Fibroblast of the aortic adventitia (primary cell): ENCODE measurements around the gene SELPLG. TPM values are rescaled to one million over a fixed set of nuclear protein-coding genes. Genes with fewer than 3 reads are reported as not detected.

ENCODE experiments used
- DNase-seq: peaks from one replicate; pipeline ENCODE4 v3.0.0-alpha.2; 2010; ENCODE audit warnings: low read depth
- H3K4me3 ChIP-seq: 2 replicates; pipeline ENCODE4 v1.5.1; 2011; ENCODE audit warnings: low read depth, mild to moderate bottlenecking, control low read depth, low read length, moderate library complexity
- total RNA-seq: library from RNA; depleted of rRNA; stranded (reverse); fragments of >200 nt; gene quantifications from 2 replicates; pipeline ENCODE4 v1.2.3, GENCODE V29; 2012; ENCODE audit warnings: low replicate concordance
- TF ChIP-seq, protein P1 (sequence below): IDR thresholded peaks from 2 replicates; pipeline ENCODE4 v1.5.1; 2011; ENCODE audit warnings: mild to moderate bottlenecking, low read length, control low read depth, inconsistent platforms; ENCODE audit not compliant: insufficient read depth

Gene SELPLG
- total RNA-seq, 1 donor: 1.5 TPM

DNA sequence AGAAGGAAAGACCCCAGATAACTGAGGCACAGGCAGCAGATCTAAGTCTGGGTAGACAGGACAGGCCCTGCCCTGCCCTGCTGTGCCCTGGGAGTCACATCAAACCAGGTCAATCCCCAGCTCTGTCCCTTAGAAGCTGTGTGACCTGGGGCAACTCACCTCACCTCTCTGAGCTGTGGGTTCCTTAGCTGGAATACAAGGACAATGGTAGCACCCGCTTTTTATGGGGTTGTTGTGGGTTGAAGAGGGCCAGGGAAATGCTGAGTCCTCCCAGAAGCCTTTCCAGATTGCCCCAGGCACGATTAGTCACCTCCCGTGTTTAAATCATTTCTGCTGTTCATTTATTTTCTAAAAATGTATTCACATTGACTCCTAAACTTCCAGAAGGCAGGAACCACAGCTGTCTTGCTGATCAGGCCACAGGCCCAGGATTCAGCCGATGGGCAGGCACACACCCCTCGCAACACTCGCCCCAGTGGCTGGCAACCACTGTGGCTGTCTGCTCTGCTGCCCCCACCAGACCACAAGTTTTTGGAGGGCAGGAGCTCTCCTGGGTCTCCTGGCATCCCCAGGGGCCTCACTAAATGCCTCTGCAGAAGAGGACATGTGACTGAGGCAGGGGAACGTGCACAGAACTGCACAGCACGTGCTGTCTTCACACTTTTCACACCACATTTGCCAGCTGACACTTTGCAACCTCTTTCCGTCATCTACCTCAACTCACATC, 3.0 kb downstream of the SELPLG start:
- DNase-seq: peak; percentile 76
- no peak overlapping the region for H3K4me3 ChIP-seq
- TF ChIP-seq, protein P1, sequence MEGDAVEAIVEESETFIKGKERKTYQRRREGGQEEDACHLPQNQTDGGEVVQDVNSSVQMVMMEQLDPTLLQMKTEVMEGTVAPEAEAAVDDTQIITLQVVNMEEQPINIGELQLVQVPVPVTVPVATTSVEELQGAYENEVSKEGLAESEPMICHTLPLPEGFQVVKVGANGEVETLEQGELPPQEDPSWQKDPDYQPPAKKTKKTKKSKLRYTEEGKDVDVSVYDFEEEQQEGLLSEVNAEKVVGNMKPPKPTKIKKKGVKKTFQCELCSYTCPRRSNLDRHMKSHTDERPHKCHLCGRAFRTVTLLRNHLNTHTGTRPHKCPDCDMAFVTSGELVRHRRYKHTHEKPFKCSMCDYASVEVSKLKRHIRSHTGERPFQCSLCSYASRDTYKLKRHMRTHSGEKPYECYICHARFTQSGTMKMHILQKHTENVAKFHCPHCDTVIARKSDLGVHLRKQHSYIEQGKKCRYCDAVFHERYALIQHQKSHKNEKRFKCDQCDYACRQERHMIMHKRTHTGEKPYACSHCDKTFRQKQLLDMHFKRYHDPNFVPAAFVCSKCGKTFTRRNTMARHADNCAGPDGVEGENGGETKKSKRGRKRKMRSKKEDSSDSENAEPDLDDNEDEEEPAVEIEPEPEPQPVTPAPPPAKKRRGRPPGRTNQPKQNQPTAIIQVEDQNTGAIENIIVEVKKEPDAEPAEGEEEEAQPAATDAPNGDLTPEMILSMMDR: no peak

DNA sequence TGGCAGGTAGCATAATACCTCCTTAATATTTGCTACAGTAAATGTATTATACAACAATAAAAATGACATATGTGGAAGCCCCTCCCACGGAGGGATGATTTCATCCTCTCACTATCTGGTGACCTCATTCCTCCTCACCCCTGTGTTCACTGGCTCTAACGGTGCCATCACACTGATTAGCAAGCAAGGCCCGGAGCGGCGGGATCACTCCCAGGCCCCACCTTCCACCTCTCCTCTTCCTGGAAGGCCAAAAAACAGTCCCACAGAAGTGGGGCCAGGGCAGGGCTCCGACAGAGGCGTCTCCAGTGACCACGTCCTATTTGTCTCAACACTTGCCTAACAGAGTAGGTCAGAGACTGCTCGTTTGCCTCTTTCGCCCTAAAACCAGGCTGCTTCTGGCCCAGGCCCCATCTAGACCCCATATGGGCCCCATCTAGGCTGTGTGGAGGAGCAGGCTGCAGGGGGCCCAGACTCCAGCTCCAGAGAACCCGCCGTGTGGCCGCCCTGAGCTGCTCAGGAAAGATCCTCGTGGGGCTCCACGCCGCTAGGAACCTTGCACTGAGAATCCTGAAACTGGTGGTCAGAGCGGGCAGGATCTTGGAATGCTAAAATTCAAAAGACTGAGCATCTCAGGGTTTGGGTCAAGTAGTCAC, 3.7 kb downstream of the SELPLG start:
- H3K4me3 ChIP-seq: no peak overlapping the region
- TF ChIP-seq, protein P1: no peak
- peak; percentile 86 for DNase-seq

DNA sequence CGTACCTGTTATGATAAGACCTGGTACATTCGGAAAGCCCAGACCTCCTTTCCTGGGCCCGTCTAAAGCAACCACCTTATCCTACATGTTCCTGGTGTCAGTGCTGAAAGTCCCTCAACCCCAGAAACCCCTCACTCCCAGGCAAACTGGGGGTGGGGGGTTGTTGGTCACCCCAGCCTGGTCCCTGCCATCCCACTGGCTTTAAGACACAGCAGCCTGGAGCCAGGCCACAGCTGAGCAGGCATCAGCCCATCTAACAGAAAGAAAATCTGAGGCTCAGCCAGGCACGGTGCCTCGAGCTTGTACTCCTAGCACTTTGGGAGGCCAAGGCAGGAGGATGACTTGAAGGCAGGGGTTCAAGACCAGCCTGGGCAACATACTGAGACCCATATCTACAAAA, 4.5 kb downstream of the SELPLG start:
- no peak for DNase-seq
- peak overlapping the region; percentile 50 for H3K4me3 ChIP-seq
- TF ChIP-seq, protein P1: no peak

DNA sequence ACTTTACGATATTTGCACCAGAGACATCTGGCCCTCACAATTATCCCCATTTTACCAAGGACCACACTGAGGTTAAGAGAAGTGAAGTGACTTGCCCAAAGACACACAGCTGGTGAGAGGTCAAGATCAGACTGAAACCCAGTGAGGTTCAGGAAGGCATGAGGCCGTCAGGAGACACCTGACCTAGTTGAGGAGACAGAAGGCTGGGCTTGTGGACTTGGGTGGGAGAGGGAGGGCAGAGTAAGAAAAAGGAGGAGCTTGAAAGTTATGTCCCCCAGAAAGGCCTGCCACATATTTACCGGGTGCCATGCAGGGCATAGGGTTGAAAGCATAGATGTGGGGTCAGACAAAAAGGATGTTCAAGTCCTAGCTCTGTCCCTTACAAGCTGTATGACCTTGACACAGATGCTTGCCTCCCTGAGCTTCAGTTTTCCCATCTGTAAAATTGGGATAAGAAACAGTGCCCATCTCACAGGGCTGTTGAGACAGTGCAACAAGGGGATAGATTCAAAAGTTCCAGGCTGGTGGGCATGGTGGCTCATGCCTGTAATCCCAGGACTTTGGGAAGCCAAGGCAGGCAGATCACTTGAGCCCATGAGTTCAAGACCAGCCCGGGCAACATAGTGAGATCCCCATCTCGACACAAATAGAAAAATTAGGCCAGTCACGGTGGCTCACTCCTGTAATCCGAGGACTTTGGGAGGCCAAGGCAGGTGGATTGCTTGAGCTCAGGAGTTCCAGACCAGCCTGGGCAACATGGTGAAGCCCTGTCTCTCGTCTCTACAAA, 6.4 kb downstream of the SELPLG start:
- no peak for DNase-seq
- no peak overlapping the region for H3K4me3 ChIP-seq
- TF ChIP-seq, protein P1: no peak

DNA sequence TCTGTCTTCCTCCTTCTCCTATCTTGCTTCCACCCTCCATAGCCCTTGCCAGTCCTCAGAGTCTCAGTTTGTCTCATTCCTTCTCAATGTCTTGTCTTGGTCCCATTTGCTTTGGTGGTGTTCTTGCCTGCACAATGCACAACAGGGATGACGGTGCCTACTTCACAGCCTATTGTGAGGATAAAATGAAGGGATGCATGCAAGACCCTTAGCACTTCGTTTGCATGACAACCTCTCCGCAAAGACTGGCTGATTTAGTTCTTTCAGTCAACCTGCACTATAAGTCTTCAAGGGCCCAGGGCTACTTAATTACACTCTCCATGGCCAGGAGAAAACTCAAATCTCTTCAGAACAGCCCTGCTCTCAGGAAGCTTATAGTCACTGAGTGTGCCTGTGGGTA, 8.5 kb downstream of the SELPLG start:
- DNase-seq: no peak
- no peak overlapping the region for H3K4me3 ChIP-seq
- TF ChIP-seq, protein P1: no peak

DNA sequence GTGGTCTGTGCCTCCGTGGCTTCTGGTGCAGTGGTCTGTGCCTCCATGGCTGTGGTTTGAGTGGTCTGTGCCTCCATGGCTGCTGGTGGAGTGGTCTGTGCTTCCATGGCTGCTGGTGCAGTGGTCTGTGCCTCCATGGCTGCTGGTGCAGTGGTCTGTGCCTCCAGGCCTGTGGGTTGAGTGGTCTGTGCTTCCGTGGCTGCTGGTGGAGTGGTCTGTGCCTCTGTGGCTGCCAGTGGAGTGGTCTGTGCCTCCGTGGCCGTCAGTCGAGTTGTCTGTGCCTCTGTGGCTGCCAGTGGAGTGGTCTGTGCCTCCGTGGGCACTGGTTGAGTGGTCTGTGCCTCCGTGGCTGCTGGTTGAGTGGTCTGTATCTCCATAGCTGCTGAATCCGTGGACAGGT, 10.1 kb downstream of the SELPLG start:
- TF ChIP-seq, protein P1: no peak
- DNase-seq: no peak
- no peak overlapping the region for H3K4me3 ChIP-seq
